ENCODE data around the gene RNF31. TPM values are rescaled to one million over a fixed set of nuclear protein-coding genes. Genes with fewer than 3 reads are reported as not detected.
"Not testable (repeated sequence)": the region's sequence is repeated elsewhere in the genome, so short reads cannot be mapped to it uniquely, and the experiment has no call there.

The RNF31 gene
- total RNA-seq, 1 experiment from 2014 or later: 77.6 TPM

DNA sequence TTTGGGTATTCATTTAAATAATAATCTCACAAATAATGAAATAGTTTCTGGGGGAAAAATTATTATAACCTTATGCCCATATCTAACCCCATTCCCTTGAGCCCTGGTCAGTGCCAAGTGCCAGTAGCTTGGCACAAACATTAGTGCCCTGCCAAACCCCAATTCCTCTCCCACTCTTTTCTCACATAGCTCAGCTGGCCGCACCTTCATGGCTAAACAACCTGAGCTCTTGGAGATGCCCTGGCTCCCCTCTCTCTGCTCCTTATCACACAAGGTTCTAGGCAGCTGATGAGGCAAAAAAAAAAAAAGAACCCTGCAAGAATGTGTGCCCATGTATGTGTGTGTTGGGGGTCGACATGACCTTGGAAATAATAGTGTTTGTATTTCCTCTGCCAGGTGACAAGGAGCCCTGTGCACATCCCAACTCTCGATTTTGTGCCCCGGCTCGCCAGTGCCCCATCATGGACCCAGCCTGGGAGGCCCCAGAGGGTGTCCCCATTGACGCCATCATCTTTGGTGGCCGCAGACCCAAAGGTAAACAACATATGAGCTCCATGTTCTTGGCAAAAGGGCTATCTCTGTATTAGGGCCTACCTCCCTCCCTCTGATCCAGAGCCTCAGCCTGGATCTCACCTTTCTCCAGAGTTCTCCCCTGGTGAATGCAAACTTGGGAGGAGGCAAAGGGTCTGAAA is 44.8 kb upstream of the RNF31 start:
- DNase-seq: no peak
- H3K4me3 ChIP-seq (ENCODE audit: low read depth, low read length): no peak overlapping the region
- Mint-ChIP-seq H3K4me1 (ENCODE audit: low read depth, unreplicated experiment) (no peaks in the 10 kb centered on the region), H3K27ac (ENCODE audit: unreplicated experiment) (peak overlapping the region; percentile 27), H3K4me3 (ENCODE audit: unreplicated experiment) (no peak overlapping the region), H3K27me3 (ENCODE audit: insufficient read depth, unreplicated experiment) (no peaks in the 10 kb centered on the region), H3K36me3 (ENCODE audit: insufficient read depth, unreplicated experiment) (peaks cover 52% of the 10 kb centered on the region), H3K9me3 (ENCODE audit: unreplicated experiment) (no peaks in the 10 kb centered on the region)
- ChIA-PET CTCF (interaction anchor here (0.5 kb wide), 1 partner anchor 8 kb away, joined by 3 read pairs; no protein-coding TSS in a partner anchor), POLR2A (interaction anchor here (0.7 to 1.0 kb wide), 2 partner anchors 13 to 114 kb away, joined by 3 to 4 read pairs; partner anchors contain the start of genes DCAF11, DHRS4L2 and NRL)
- TF ChIP-seq, protein P1, sequence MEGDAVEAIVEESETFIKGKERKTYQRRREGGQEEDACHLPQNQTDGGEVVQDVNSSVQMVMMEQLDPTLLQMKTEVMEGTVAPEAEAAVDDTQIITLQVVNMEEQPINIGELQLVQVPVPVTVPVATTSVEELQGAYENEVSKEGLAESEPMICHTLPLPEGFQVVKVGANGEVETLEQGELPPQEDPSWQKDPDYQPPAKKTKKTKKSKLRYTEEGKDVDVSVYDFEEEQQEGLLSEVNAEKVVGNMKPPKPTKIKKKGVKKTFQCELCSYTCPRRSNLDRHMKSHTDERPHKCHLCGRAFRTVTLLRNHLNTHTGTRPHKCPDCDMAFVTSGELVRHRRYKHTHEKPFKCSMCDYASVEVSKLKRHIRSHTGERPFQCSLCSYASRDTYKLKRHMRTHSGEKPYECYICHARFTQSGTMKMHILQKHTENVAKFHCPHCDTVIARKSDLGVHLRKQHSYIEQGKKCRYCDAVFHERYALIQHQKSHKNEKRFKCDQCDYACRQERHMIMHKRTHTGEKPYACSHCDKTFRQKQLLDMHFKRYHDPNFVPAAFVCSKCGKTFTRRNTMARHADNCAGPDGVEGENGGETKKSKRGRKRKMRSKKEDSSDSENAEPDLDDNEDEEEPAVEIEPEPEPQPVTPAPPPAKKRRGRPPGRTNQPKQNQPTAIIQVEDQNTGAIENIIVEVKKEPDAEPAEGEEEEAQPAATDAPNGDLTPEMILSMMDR (IDR thresholded peaks at IDR 0.05; ENCODE audit: insufficient read depth in 1 of 2, low read depth in 1 of 2, low read length in 1 of 2, severe bottlenecking in 1 of 2, unreplicated experiment in 1 of 2): no peak
- no peaks in the 10 kb centered on the region; the same call in 1 of the 2 replicates for H3K36me3 ChIP-seq (ENCODE audit: control insufficient read depth, insufficient read depth, low read length)
- intact Hi-C loops (cut with micrococcal nuclease; ENCODE audit: unreplicated experiment): no loop called here
- peaks cover 9% of the 10 kb centered on the region for H3K9me3 ChIP-seq
- H3K4me1 ChIP-seq: no peaks in the 10 kb centered on the region
- BruUV-seq (replicated peaks): no TSS peak
- no peaks in the 10 kb centered on the region for H3K27me3 ChIP-seq (replicated peaks; ENCODE audit: control insufficient read depth, insufficient read depth, low read length)

DNA sequence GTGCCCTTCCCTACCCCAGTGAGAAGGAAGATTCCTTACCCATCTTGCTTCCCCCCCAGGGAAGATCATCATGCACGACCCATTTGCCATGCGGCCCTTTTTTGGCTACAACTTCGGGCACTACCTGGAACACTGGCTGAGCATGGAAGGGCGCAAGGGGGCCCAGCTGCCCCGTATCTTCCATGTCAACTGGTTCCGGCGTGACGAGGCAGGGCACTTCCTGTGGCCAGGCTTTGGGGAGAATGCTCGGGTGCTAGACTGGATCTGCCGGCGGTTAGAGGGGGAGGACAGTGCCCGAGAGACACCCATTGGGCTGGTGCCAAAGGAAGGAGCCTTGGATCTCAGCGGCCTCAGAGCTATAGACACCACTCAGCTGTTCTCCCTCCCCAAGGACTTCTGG is 43.8 kb upstream of the RNF31 start:
- TSS peak; percentile 9 for BruUV-seq (replicated peaks)
- Mint-ChIP-seq H3K4me1 (ENCODE audit: low read depth, unreplicated experiment) (no peaks in the 10 kb centered on the region), H3K4me3 (ENCODE audit: unreplicated experiment) (no peak overlapping the region), H3K36me3 (ENCODE audit: insufficient read depth, unreplicated experiment) (peaks cover 45% of the 10 kb centered on the region), H3K27ac (ENCODE audit: unreplicated experiment) (no peak overlapping the region), H3K27me3 (ENCODE audit: insufficient read depth, unreplicated experiment) (no peaks in the 10 kb centered on the region), H3K9me3 (ENCODE audit: unreplicated experiment) (no peaks in the 10 kb centered on the region)
- intact Hi-C loops (cut with micrococcal nuclease; ENCODE audit: unreplicated experiment): no loop called here
- CTCF ChIA-PET: interaction anchor here (0.6 kb wide), 1 partner anchor 59 kb away, joined by 6 read pairs; no protein-coding TSS in a partner anchor
- DNase-seq: no peak
- no peak overlapping the region for H3K4me3 ChIP-seq (ENCODE audit: low read depth, low read length)
- POLR2A ChIA-PET: no interaction called here
- no peaks in the 10 kb centered on the region for H3K4me1 ChIP-seq
- no peaks in the 10 kb centered on the region; the same call in 1 of the 2 replicates for H3K36me3 ChIP-seq (ENCODE audit: control insufficient read depth, insufficient read depth, low read length)
- TF ChIP-seq, protein P1 (IDR thresholded peaks at IDR 0.05; ENCODE audit: insufficient read depth in 1 of 2, low read depth in 1 of 2, low read length in 1 of 2, severe bottlenecking in 1 of 2, unreplicated experiment in 1 of 2): no peak
- no peaks in the 10 kb centered on the region for H3K27me3 ChIP-seq (replicated peaks; ENCODE audit: control insufficient read depth, insufficient read depth, low read length)
- H3K9me3 ChIP-seq: peaks cover 9% of the 10 kb centered on the region

DNA sequence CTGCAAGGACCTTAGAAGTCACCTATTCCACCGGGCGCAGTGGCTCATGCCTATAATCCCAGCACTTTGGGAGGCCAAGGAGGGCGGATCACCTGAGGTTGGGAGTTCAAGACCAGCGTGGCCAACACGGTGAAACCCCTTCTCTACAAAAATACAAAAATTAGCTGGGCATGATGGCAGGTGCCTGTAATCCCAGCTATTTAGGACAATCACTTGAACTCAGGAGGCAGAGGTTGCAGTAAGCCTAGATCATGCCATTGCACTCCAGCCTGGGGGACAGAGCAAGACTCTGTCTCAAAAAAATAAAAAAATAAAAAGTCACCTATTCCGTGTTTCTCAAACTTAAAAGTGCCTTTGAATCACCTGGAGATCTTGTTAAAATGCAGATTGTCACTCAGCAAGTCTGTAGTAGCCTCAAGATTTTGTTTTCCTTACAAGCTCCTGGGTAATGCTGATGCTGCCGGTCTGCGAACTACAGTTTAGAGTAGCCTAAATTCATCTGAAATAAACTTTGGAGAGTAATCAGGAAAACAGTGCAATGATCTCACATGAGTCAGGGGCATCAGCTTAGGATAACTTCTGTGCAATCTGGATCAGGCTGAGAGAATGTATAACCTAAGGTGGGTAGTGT is 41.6 kb upstream of the RNF31 start:
- H3K4me3 ChIP-seq (ENCODE audit: low read depth, low read length); H3K36me3 ChIP-seq (ENCODE audit: control insufficient read depth, insufficient read depth, low read length); H3K4me1 ChIP-seq; BruUV-seq (replicated peaks); H3K4me3 Mint-ChIP-seq (ENCODE audit: unreplicated experiment); H3K27me3 Mint-ChIP-seq (ENCODE audit: insufficient read depth, unreplicated experiment); intact Hi-C loops (cut with micrococcal nuclease; ENCODE audit: unreplicated experiment); H3K27ac Mint-ChIP-seq (ENCODE audit: unreplicated experiment); H3K9me3 Mint-ChIP-seq (ENCODE audit: unreplicated experiment); H3K4me1 Mint-ChIP-seq (ENCODE audit: low read depth, unreplicated experiment); DNase-seq; H3K27me3 ChIP-seq (replicated peaks; ENCODE audit: control insufficient read depth, insufficient read depth, low read length); H3K9me3 ChIP-seq: not testable (repeated sequence)
- CTCF ChIA-PET: interaction anchor here (1.0 to 6.7 kb wide), 4 partner anchors 9 to 48 kb away, joined by 3 to 155 read pairs (median 6); partner anchors contain the start of genes DCAF11, NRL and PCK2
- peaks cover 24% of the 10 kb centered on the region for H3K36me3 Mint-ChIP-seq (ENCODE audit: insufficient read depth, unreplicated experiment)
- POLR2A ChIA-PET: interaction anchor here (1.5 kb wide), 1 partner anchor 12 kb away, joined by 13 read pairs; the partner anchor contains the start of gene PCK2

All from Caco-2 (cell line).